Measurements from ENCODE around the gene ENTPD8.
A peak's percentile ranks its signal among the peaks of the same experiment; 100 is the strongest.
"Not testable (repeated sequence)": the region's sequence is repeated elsewhere in the genome, so short reads cannot be mapped to it uniquely, and the experiment has no call there.

Gene ENTPD8

DNA sequence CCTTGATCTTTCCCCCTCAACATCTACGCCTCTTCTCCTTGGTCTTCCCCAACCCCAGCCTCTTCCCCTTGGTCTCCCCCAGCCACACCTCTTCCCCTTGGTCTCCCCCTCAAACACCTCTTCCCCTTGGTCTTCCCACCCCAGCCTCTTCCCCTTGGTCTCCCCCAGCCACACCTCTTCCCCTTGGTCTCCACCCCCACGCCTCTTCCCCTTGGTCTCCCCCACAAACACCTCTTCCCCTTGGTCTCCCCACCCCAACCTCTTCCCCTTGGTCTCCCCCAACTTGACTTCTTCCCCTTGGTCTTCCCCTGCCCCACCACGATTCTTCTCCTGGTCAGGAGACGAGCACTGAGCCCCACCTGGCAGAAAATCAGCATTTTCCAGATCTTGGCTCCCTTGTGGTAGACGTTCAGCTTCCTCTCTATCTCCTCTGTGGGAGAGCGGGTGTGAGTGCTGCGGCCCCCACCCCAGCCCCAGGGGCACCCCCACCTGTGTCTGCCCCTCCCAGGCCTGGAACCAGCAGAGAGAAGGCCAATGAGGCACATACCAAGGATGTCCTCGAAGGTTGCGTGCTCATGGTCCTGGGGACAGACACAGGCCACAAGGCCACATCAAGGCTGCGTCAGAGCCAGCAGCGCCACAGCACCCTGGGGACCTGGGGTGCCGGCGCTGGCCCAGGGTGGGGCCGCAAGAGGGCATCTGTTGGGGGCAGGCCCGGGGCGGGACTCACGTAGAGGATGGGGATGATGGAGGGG, 11.0 kb upstream of the ENTPD8 start:
- DNase-seq (ENCODE audit: low spot score) = no peak

DNA sequence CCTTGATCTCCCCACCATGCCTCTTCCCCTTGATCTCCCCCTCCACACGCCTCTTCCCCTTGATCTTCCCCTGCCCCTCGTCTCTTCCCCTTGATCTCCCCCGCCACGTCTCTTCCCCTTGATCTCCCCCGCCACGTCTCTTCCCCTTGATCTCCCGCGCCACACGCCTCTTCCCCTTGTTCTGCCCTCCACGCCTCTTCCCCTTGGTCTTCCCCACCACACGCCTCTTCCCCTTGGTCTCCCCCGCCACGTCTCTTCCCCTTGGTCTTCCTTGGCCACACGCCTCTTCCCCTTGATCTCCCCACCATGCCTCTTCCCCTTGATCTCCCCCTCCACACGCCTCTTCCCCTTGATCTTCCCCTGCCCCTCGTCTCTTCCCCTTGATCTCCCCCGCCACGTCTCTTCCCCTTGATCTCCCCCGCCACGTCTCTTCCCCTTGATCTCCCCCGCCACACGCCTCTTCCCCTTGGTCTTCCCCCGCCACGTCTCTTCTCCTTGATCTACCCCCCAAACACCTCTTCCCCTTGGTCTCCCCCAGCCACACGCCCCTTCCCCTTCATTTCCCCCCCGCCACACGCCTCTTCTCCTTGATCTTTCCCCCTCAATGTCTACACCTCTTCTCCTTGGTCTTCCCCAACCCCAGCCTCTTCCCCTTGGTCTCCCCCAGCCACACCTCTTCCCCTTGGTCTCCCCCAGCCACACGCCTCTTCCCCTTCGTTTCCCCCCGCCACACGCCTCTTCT, 10.3 kb upstream of the ENTPD8 start:
- H3K27ac ChIP-seq; POLR2A ChIA-PET (ENCODE audit: low non-redundant PET); DNase-seq (ENCODE audit: low spot score); CTCF ChIA-PET: not testable (repeated sequence)

More for the DNA sequence above, 11.0 kb upstream of the ENTPD8 start:
- ChIA-PET CTCF (interaction anchor here (1.3 kb wide), 1 partner anchor 7 kb away, joined by 4 read pairs; no protein-coding TSS in a partner anchor), POLR2A (ENCODE audit: low non-redundant PET) (no interaction called here)
- TF ChIP-seq, protein P1, sequence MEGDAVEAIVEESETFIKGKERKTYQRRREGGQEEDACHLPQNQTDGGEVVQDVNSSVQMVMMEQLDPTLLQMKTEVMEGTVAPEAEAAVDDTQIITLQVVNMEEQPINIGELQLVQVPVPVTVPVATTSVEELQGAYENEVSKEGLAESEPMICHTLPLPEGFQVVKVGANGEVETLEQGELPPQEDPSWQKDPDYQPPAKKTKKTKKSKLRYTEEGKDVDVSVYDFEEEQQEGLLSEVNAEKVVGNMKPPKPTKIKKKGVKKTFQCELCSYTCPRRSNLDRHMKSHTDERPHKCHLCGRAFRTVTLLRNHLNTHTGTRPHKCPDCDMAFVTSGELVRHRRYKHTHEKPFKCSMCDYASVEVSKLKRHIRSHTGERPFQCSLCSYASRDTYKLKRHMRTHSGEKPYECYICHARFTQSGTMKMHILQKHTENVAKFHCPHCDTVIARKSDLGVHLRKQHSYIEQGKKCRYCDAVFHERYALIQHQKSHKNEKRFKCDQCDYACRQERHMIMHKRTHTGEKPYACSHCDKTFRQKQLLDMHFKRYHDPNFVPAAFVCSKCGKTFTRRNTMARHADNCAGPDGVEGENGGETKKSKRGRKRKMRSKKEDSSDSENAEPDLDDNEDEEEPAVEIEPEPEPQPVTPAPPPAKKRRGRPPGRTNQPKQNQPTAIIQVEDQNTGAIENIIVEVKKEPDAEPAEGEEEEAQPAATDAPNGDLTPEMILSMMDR (conservative IDR thresholded peaks at IDR 0.05; ENCODE audit: low read depth) = no peak
- H3K27ac ChIP-seq = no peak overlapping the region

DNA sequence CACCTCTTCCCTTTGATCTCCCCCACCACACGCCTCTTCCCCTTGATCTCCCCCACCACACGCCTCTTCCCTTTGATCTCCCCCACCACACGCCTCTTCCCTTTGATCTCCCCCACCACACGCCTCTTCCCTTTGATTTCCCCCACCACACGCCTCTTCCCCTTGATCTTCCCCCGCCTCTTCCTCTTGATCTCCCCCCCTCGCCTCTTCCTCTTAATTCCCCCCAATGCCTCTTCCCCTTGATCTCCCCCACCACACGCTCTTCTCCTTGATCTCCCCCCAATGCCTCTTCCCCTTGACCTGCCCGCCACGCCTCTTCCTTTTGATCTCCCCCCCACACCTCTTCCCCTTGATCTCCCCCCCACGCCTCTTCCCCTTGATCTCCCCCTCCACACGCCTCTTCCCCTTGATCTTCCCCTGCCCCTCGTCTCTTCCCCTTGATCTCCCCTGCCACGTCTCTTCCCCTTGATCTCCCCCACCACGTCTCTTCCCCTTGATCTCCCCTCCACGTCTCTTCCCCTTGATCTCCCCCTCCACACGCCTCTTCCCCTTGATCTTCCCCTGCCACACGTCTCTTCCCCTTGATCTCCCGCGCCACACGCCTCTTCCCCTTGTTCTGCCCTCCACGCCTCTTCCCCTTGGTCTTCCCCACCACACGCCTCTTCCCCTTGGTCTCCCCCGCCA, 9.5 kb upstream of the ENTPD8 start:
- POLR2A ChIA-PET (ENCODE audit: low non-redundant PET) = interaction anchor here (0.8 kb wide), 1 partner anchor 149 kb away, joined by 4 read pairs; no protein-coding TSS in a partner anchor
- not testable (repeated sequence) for H3K27ac ChIP-seq

DNA sequence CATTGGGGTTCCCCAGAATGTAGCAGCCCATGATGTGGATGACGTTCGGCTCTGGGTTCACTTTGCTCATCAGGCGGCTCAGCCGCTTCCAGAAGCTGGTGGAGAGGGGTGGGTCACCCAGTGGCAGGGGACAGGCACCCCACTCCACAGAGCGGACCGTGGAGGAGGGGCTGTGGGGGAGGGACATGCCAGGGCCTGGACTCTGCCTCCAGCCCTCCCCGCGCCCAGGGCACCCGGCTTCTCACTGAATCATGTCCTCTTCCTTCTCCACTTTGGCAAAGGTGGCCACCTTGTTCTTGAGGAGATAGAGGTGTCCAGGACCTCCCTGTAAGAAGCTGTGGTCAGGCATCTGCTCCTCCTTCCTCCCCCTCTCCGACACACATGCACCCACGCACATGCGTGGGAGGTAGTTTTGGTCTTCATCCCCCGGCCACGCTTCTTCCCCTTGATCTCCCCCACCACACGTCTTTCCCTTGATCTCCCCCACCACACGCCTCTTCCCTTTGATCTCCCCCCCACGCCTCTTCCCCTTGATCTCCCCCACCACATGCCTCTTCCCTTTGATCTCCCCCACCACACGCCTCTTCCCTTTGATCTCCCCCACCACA, 8.9 kb upstream of the ENTPD8 start:
- POLR2A ChIA-PET (ENCODE audit: low non-redundant PET) = interaction anchor here (0.8 kb wide), 1 partner anchor 149 kb away, joined by 4 read pairs; no protein-coding TSS in a partner anchor
- CTCF ChIA-PET = no interaction called here
- peak overlapping the region; percentile 31 for H3K27ac ChIP-seq
- TF ChIP-seq, protein P1 (conservative IDR thresholded peaks at IDR 0.05; ENCODE audit: low read depth) = no peak
- DNase-seq (ENCODE audit: low spot score) = no peak

More for the DNA sequence above, 9.5 kb upstream of the ENTPD8 start:
- DNase-seq (ENCODE audit: low spot score); CTCF ChIA-PET: not testable (repeated sequence)

DNA sequence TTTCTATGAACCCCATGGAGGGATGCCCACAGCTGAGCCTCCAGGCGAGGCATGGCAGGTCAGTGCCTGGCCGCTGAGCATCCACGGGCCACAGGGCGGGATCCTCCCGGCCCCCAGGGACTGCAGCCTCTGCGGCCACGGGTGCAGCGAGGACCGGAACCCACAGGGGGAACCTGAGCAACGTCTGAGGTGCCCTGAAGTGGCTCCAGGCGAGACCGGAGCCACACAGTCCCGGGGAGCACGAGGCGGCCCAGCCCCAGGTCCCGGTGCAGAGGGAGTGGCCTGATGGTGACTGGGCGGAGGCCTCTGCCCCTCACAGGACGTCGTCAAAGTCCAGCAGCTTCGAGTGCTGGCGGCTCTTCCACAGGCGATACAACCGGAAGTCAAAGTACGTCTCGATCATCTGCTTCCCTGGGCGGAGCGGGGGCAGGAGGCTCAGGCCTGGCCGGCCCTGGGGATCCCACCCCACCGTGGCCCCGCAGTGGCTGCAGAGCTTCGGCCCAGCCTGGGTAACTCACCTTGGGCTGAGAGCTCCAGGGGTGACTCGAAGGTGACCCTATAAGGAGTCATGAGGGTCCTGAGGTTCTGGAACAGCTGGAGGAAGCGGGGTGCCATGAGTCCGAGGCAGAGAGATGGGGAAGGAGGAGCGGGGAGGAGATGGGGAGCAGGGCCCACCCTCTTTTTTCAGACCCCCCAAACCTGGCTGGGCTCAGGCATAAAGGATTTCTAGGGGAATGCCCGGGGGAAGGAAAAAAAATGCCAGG, 8.1 kb upstream of the ENTPD8 start:
- TF ChIP-seq, protein P1 (conservative IDR thresholded peaks at IDR 0.05; ENCODE audit: low read depth) = no peak
- peak overlapping the region; percentile 31 for H3K27ac ChIP-seq
- ChIA-PET POLR2A (ENCODE audit: low non-redundant PET) (no interaction called here), CTCF (interaction anchor here (0.7 kb wide), 1 partner anchor 77 kb away, joined by 3 read pairs; no protein-coding TSS in a partner anchor)
- DNase-seq (ENCODE audit: low spot score) = no peak

DNA sequence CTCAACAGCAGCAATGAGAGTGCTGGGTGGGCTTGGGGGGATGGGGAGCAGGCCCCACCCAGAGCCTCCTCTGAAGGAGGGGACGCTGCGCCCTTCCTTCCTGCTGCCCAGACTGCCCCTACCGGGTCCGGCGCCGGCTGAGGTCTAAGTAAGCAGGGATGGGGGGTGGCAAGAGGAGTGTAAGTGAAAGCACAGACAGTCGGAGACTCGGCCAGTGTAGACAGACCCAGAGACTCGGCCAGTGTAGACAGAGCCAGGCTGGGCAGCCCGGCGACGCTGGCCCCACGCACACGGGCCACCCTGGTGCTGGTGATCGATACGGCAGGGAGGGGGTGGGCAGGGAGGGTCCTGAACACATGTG, 7.4 kb upstream of the ENTPD8 start:
- peak overlapping the region; percentile 31 for H3K27ac ChIP-seq
- ChIA-PET CTCF (no interaction called here), POLR2A (ENCODE audit: low non-redundant PET) (interaction anchor here (0.6 kb wide), 1 partner anchor 102 kb away, joined by 3 read pairs; the partner anchor contains the start of gene PNPLA7)
- DNase-seq (ENCODE audit: low spot score) = no peak
- TF ChIP-seq, protein P1 (conservative IDR thresholded peaks at IDR 0.05; ENCODE audit: low read depth) = no peak

All from RWPE1 (cell line).